H1 (cell line): ENCODE results near the gene PMM2.

Experiments used
- CTCF ChIP-seq, 3 experiments: IDR thresholded peaks; 1 replicate in 2 of 3; 2 replicates in 1 of 3; pipeline versions ENCODE4 v1.5.1 to v1.6.1; 2011; ENCODE audit warnings: low read length in 3 of 3, mild to moderate bottlenecking in 3 of 3, inconsistent platforms in 2 of 3, low read depth in 1 of 3, moderate library complexity in 1 of 3; ENCODE audit not compliant: insufficient read depth in 1 of 3; ENCODE audit errors: control extremely low read depth in 1 of 3
- NRF1 ChIP-seq: IDR thresholded peaks from 2 replicates; pipeline ENCODE4 v1.6.1; 2011; ENCODE audit warnings: mild to moderate bottlenecking, low read depth, low read length, improper control_type of control experiment
- POLR2A ChIP-seq, 2 experiments: IDR thresholded peaks; 1 replicate in 1 of 2; 2 replicates in 1 of 2; pipeline ENCODE4 v1.6.1; 2011; ENCODE audit warnings: low read depth in 2 of 2, low read length in 2 of 2, mild to moderate bottlenecking in 2 of 2; ENCODE audit errors: control extremely low read depth in 1 of 2

GRCh38 chr16:8795091-8795490, 2.5 kb upstream of the PMM2 start:
- no peak for TF ChIP-seq CTCF (IDR thresholded peaks at IDR 0.05; ENCODE audit: control extremely low read depth in 1 of 3, insufficient read depth in 1 of 3, low read depth in 1 of 3, low read length in 3 of 3)
- no peak for TF ChIP-seq POLR2A (IDR thresholded peaks at IDR 0.05; ENCODE audit: control extremely low read depth in 1 of 2, low read depth in 2 of 2, low read length in 2 of 2)
- no peak for TF ChIP-seq NRF1
